Myocyte (in vitro differentiated cells): Measurements from ENCODE around the gene SH3BP2. TPM values are rescaled to one million over a fixed set of nuclear protein-coding genes. Genes with fewer than 3 reads are reported as not detected.

Experiments
- DNase-seq: peaks from one replicate; pipeline ENCODE4 v3.0.0-alpha.2; 2012; ENCODE audit warnings: low read depth
- total RNA-seq: library from RNA; depleted of rRNA; stranded (reverse); fragments of >200 nt; gene quantifications from 2 replicates; pipeline ENCODE4 v1.2.3, GENCODE V29; 2014

The SH3BP2 gene
- total RNA-seq, 1 donor from 2014 or later, result 24.9 TPM

- DNase-seq, result no peak
Observed at GRCh38 chr4:2790583-2791517, 2.0 kb upstream of the SH3BP2 start.

GRCh38 chr4:2791518-2792395, 1.1 kb upstream of the SH3BP2 start:
- DNase-seq, result no peak

- no peak for DNase-seq
Observed at GRCh38 chr4:2792396-2792710, 532 bp upstream of the SH3BP2 start.

- DNase-seq, result no peak
Observed at GRCh38 chr4:2793586-2794485, 951 bp downstream of the SH3BP2 start.

GRCh38 chr4:2794486-2795299, 1.8 kb downstream of the SH3BP2 start:
- DNase-seq, result no peak

GRCh38 chr4:2795300-2795892, 2.5 kb downstream of the SH3BP2 start:
- DNase-seq, result no peak

- DNase-seq, result no peak
Observed at GRCh38 chr4:2795893-2796848, 3.3 kb downstream of the SH3BP2 start.

GRCh38 chr4:2796849-2797544, 4.1 kb downstream of the SH3BP2 start:
- no peak for DNase-seq

- DNase-seq, result no peak
Observed at GRCh38 chr4:2797545-2798305, 4.8 kb downstream of the SH3BP2 start.

GRCh38 chr4:2798399-2799223, 5.7 kb downstream of the SH3BP2 start:
- DNase-seq, result no peak

- DNase-seq, result no peak
Observed at GRCh38 chr4:2799224-2799911, 6.5 kb downstream of the SH3BP2 start.

GRCh38 chr4:2799971-2800690, 7.2 kb downstream of the SH3BP2 start:
- DNase-seq, result no peak

- DNase-seq, result no peak
Observed at GRCh38 chr4:2800691-2801596, 8.1 kb downstream of the SH3BP2 start.
